HCEC 1CT (cell line): ENCODE measurements around the gene KIAA0513.
"Not testable (repeated sequence)": the region's sequence is repeated elsewhere in the genome, so short reads cannot be mapped to it uniquely, and the experiment has no call there.

Experiments used
- DNase-seq: peaks from one replicate; pipeline ENCODE4 v3.0.0-alpha.2; 2017

KIAA0513 gene

DNA sequence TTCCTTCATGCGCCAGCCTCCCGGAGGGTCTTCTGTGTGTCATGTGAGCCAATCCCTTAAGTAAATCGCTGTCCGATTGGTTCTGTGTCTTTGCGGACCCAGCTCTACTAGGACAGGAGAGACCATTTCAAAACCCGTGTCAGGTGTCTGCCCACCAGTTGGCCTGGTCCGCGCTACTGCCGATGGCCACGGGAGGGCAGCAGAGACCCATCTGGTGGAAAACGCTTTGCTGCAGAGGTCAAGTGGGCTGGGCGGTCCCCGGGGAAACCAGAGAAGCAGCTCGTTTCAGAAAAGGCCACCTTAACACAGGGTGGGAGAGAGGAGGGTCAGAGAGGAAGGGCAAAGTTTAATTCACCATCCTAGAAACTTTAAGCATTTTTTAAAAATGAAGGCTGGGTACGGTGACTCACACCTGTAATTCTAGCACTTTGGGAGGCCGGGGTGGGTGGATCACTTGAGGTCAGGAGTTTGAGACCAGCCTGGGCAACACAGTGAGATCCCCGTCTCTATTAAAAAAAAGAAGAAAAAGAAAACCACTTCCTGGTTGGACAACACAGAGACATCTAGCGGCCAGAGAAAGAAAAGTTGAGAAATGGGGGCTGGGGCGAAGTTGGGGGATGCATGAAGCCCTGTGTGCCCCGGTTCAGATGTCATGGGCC is 87.4 kb downstream of the KIAA0513 start:
- DNase-seq = peak; percentile 79

GRCh38 chr16:85117418-85117817 is 89.8 kb downstream of the KIAA0513 start:
- no peak for DNase-seq

DNA sequence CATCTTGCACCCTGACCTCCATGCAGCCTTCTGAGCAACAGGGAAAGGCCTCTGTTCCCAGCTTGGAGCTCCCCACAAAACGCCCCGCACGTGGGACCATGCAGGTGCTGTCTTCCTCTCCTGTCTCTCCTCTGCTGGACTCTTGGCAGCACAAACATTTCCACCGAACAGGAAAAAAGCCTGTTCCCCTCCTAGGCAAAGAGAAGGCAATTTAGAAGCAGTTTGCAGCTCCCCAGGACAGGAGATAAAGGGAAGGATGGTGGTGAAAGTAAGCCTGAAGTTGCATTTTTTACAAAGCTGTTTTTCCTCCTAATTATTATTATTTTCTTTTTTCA is 92.4 kb downstream of the KIAA0513 start:
- DNase-seq = no peak

DNA sequence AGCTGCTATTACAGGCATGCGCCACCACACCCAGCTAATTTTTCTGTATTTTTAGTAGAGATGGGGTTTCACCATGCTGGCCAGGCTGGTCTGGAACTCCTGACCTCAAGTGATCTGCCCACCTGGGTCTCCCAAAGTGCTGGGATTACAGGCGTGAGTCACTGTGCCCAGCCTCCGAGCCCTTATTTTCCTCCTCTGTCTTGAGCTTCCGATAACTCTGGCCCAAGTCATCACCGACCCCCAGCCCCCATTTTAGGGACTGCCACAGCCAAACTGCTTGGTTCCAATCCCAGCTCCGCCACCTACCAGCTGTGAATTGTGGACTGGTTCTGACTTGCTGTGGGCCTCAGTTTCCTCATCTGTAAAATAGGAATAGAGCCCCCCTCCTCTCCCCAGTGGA is 95.8 kb downstream of the KIAA0513 start:
- not testable (repeated sequence) for DNase-seq

DNA sequence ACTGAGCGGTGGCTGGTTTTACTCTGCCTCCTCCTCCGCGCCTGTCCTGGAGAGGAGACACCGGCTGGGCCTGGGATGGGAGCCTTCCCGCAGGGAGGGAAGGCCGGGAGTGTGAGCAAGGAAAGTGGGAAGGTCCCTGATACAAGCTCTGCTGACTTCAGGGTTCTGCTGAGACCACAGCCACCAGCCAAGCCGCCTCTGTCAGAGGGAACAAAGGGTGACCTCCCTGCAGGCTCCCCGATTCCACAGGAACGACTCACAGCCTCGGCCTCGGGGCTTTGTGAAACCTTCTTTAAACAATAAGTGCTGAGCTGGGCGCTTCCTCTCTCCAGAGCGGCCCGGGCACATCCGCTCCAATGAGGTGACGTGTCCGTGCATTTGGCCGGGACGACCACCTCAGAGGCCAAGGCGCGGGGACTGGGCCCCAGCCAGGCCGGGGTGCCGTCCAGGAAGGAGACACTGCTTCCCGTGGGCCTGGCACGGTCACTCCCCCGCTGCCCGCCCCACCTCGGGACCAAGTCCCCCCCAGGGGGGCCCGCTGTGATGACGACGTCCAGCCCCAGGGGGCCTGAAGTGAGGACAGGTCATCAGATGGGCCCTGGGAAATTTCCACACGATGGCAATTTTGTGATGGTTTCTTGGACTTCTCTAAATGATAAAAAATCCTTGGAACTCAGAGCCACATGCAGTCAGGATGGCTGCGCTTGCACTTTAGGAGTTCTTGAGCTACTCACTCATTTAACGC is 96.5 kb downstream of the KIAA0513 start:
- peak; percentile 81 for DNase-seq

GRCh38 chr16:85124636-85125346 is 97.2 kb downstream of the KIAA0513 start:
- no peak for DNase-seq

GRCh38 chr16:85125570-85126393 is 98.2 kb downstream of the KIAA0513 start:
- no peak for DNase-seq

DNA sequence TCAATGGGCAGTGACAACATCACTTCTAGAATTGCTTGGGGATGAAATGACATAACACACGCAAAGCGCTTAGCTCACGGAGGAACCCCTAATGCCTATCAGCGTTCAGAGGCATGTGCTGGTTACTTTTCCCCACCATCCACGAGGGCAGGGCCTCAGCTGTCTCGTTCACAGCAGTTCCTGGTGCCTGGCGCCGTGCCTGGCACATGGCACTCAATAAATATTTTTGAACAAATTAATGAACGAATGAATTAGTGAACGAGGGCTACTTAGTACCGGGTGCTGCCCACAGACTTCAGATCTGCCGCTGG is 98.8 kb downstream of the KIAA0513 start:
- no peak for DNase-seq

GRCh38 chr16:85126705-85127378 is 99.2 kb downstream of the KIAA0513 start:
- peak; percentile 49 for DNase-seq

DNA sequence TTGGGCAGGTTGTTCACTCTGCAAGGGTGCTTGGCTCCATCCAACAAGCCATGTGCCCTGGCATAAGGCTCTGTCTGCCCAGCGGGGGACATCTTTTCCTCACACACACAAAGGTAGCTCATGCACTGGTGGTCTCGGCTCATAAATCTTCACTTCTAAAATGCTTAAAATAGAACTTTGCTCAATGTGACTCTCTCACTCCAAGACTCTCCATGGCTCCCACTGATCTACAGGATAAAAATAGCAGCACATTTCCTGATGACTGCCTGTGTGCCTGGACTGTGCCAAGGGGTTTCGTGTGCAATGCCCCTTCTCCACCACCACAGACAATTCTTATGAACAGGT is 99.8 kb downstream of the KIAA0513 start:
- DNase-seq = no peak

DNA sequence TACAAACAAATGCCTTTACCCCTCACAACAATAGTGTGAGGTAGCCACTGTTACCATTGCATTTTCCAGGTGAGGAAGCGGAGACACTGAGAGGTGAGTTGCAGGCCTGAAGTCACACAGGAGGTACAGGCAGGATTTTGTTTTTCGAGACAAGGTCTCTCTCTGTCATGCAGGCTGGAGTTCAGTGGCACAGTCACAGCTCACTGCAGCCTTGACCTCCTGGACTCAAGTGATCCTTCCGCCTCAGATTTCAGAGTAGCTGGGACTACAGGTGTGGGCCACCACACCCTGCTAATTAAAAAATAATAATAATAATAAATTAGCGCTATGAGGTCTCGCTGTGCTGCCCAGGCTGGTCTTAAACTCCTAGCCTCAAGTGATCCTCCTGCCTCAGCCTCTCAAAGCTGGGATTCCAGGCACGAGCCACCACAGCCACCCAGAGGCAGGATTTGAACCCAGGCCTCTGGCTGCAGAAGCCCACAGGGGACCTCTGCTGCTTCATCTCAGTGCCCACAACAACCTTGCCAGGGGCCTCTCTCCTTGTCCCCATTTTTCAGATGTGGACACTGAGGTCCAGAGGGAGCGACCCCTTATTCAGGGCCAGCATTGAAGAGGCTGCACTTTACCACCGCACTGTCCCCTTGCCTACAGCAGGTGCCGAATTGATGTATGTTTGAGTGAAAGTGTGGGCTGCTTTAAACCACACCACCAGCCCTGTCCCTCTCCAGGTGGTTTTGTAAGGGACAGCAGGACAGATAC is 100.7 kb downstream of the KIAA0513 start:
- DNase-seq = no peak

GRCh38 chr16:85129876-85130704 is 102.5 kb downstream of the KIAA0513 start:
- DNase-seq = peak; percentile 27

DNA sequence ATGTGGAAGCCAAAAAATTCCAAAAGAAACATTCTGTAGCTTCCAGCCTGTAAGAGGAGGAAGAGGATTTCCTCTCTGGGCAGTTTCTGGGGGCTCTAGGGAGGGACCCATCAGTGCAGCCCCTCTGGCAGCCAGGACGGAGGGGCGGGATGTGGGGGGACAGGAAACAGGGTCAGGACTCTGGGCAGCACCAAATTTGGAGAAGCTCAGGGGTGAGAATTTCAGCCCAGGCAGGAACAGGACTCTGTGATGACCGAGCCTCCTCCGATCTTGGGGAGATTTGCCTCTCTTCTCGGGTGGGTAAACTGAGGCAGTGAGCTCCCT is 103.1 kb downstream of the KIAA0513 start:
- DNase-seq = no peak

DNA sequence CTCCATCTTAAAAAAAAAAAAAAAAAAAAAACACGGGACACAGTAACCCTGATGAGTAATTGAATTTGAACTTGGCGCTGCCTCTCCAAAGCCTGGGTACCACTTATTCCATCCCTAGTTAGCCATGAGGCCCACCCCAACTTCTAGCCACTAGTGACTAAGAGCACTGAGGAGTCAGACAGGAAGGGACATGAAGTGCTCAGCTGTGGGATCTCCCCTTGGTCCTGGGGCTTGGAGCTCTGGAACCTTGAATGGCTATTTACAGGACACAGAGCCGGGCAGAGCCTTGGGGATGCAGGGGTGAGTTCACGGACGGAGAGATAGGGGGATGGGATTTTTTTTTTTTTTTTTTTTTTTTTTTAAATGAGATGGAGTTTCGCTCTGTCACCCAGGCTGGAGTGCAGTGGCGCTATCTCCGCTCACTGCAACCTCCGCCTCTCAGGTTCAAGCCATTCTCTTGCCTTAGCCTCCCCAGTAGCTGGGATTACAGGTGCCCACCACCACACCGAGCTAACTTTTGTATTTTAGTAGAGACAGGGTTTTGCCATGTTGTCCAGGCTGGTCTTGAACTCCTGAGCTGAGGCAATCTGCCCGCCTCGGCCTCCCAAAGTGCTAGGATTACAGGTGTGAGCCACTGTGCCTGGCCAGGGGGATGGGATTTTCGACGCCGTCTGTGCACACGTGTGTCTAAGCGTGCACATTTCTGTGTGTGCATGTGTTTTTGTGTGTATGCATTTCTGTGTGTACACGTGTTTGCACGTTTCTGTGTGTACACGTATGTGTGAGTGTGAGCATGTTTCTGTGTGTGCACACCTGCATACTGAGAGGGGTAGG is 105.1 kb downstream of the KIAA0513 start:
- no peak for DNase-seq

DNA sequence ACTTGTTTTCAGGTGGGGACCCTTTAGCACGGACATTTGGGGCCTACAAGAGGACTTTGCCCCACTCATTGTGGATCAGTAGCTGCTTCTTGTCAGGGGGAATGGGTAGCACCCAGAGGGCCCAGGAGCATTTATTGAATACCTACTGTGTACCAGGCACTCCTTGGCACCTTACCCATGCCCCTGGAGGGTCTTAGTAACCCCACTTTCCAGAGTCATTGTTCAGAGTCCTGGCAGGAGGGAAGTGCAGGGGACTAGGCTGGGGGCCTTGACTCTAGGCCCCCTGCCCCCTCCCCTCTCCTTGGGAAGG is 105.7 kb downstream of the KIAA0513 start:
- DNase-seq = no peak

- DNase-seq = no peak
Observed at GRCh38 chr16:85134076-85134788, 106.6 kb downstream of the KIAA0513 start.

DNA sequence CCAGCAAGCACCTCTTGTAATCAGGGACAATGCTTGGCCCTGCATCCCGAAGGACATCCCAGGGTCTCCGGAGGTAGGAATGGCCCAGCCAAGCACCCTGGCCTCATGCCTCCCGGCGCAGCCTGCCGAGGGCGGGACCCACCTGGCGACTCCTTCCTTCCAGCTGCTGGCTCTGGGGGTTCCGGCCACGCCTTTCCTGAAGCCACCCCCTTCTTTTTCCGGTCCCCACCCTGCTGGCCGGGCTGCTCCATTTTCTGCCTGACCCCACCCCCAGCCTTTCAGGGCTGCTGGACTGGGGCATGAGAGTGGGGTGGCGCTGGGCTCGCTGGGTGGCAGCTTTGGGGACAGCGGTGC is 107.2 kb downstream of the KIAA0513 start:
- no peak for DNase-seq

DNA sequence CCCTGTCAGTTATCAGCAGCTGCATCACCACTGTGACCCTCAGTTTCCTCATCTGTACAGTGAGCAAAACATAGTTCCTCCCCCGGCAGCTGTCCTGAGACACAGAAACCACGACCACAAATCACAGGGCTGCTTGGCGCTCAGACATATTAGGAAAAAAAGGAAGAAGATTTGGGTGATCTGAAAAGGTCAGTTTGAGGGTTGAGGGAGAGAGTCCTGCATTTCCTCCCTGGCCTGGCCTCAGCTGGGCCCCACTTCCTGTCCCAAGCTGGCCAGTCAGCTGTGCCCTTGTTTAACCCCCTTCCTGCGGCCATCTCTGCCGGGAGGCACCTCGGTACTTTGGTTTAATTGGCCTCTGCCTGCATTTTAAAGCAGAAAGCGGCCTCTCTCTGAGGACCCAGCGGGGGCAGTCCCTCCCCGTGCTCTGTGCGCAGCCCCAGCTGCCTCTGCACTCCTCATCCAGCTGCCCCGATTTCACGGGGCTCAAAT is 108.7 kb downstream of the KIAA0513 start:
- DNase-seq = peak; percentile 67

DNA sequence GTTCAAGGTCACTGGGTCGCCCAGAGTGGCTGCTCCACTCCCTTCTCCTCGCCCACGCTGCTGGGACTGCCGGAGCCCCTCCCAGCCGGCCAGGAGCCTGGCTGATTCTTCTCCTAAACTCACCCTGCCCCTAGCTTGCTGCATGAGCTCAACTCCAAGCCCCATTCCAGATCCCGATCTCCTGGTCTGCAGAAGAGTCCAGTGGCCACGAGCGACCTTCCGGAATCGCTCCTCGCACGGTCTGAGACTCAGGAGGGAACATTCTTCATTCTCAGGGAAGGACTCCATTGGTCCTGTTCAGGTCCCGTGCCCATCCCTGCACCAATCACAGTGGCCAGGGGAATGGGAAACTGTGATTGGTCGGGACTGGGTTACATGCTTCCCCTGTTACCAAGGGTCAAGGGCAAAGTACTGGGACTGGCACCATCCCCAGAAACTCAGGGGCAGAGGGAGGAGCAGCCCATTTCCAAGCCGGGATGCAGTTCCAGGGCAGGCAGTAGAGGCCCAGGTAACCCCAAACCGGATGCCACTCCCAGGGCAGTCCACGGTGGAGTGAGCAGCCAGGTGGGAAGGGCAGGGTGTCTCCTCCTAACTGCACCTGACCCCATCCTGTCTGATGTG is 109.2 kb downstream of the KIAA0513 start:
- peak; percentile 35 for DNase-seq
